Heart left ventricle (tissue), 16 donors: Measurements from ENCODE around the gene DAAM1. TPM values are rescaled to one million over a fixed set of nuclear protein-coding genes. Genes with fewer than 3 reads are reported as not detected.
A peak's percentile ranks its signal among the peaks of the same experiment; 100 is the strongest.

Source experiments
- ATAC-seq, 4 donors: fragments of 200-7000 bp; cut with Tn5 transposase; one replicate each; pipeline ENCODE4 v1.9.1; 2020 to 2022; ENCODE audit warnings: moderate library complexity in 4 of 4, mild to moderate bottlenecking in 3 of 4, moderate number of reproducible peaks in 1 of 4
- DNase-seq, 5 donors: peaks; one replicate each; pipeline ENCODE4 v3.0.0-alpha.2; 2020
- H3K27ac ChIP-seq, 12 donors: fragments of 200-600 bp; sonication (generic) in 4 of 12; one replicate each; pipeline versions ENCODE4 v1.5.0 to v1.8.0; 2016 to 2022; ENCODE audit warnings: mild to moderate bottlenecking in 2 of 12
- H3K27me3 ChIP-seq, 9 donors: fragments of 200-600 bp; sonication (generic) in 2 of 9; one replicate each; pipeline versions ENCODE4 v1.5.1 to v1.8.0; 2016 to 2022; ENCODE audit warnings: mild to moderate bottlenecking in 3 of 9
- H3K36me3 ChIP-seq, 9 donors: fragments of 200-600 bp; sonication (generic) in 2 of 9; one replicate each; pipeline versions ENCODE4 v1.5.0 to v1.8.0; 2018 to 2022; ENCODE audit warnings: mild to moderate bottlenecking in 2 of 9
- H3K4me1 ChIP-seq, 12 donors: fragments of 200-600 bp; sonication (generic) in 4 of 12; one replicate each; pipeline versions ENCODE4 v1.5.0 to v1.8.0; 2016 to 2022; ENCODE audit warnings: mild to moderate bottlenecking in 3 of 12
- H3K4me3 ChIP-seq, 12 donors: fragments of 200-600 bp; sonication (generic) in 4 of 12; one replicate each; pipeline versions ENCODE4 v1.5.0 to v1.8.0; 2017 to 2022; ENCODE audit warnings: mild to moderate bottlenecking in 9 of 12, moderate library complexity in 4 of 12
- H3K9me3 ChIP-seq, 12 donors: fragments of 200-600 bp; sonication (generic) in 4 of 12; one replicate each; pipeline versions ENCODE4 v1.5.0 to v1.8.0; 2016 to 2022; ENCODE audit warnings: mild to moderate bottlenecking in 1 of 12
- POLR2A ChIP-seq, 2 donors: fragments of 450-650 bp; IDR thresholded peaks; one replicate each; pipeline ENCODE4 v1.6.1; 2017; ENCODE audit warnings: antibody characterized with exemption in 2 of 2, mild to moderate bottlenecking in 2 of 2, moderate library complexity in 2 of 2
- WGBS, 4 donors: extraction: QIAGEN DNeasy Blood & Tissue Kit in 2 of 4; methylation state at CpG; one replicate each; pipeline versions ENCODE4 v1.1.5 to v1.1.7; 2013 to 2018; 5-methylcytosine and 5-hydroxymethylcytosine counted together
- intact Hi-C, 10 donors: fragments of 100-400 bp; cut with DNase I; formaldehyde crosslinking; loops; one replicate each; pipeline versions ENCODE4 v1.11.1 to v1.14.2; 2022
- polyA plus RNA-seq, 2 donors: library from polyadenylated mRNA; stranded (reverse); fragments of 200-250 nt; gene quantifications; one replicate each; pipeline ENCODE4 v1.2.3, GENCODE V29; 2013
- total RNA-seq, 9 donors: library from RNA; depleted of rRNA in 2 of 9; stranded (reverse); fragments of >200 nt in 2 of 9; fragmentation: NEBNext Ultra II Directional in 3 of 9; extraction: Animal tissue kit (Norgen Biotek cat#: 25700) in 3 of 9; gene quantifications; one replicate each; pipeline versions ENCODE4 v1.1.0 to v1.2.4, GENCODE V29; 2016 to 2023
- TF ChIP-seq, protein P1 (sequence below), 12 donors: fragments of 200-600 bp; sonication (generic) in 4 of 12; IDR thresholded peaks; one replicate each; pipeline versions ENCODE4 v1.5.0 to v1.8.0; 2018 to 2022; ENCODE audit warnings: antibody characterized with exemption in 12 of 12, mild to moderate bottlenecking in 5 of 12
- donor health status: ischemic (EF 13 %, LVEDD 7.1; RV severe dilation, severe dysfunction).
- donor health status: healthy with polysubstance abuse.
- donor health status: DM: no; HTN: yes; CAD: no.
- donor health status: DM: no; HTN: no; CAD: no.
- donor health status: ischemic (EF 25% LVEDD 6.9; RV normal size, moderate dysfunction).
- donor health status: ischemic (EF 25% LVEDD 5.7; RV mildly dilated, moderate dysfunction).
- donor health status: healthy.
- donor health status: DM: yes; HTN: yes; CAD: no.
- donor health status: ischemic (EF 35%, LVEDD 5.7; RV mildly dilated, moderate dysfunction).
- donor health status: nonischemic (EF 11% LVEDD 7.7; RV severe dilation, severe dysfunction).
- donor health status: DM: yes; HTN: yes; CAD: no.
- donor health status: PGD.
- donor health status: ischemic (EF 29% LVEDD 5.4; RV normal size, mild dysfunction).
- donor health status: nonischemic (EF 23%, LVEDD 6.1; RV moderate dilation, normal function).

DAAM1 gene
- total and polyA plus RNA-seq, 11 donors, result 18.2 to 92.6 (median 67.2) TPM

DNA sequence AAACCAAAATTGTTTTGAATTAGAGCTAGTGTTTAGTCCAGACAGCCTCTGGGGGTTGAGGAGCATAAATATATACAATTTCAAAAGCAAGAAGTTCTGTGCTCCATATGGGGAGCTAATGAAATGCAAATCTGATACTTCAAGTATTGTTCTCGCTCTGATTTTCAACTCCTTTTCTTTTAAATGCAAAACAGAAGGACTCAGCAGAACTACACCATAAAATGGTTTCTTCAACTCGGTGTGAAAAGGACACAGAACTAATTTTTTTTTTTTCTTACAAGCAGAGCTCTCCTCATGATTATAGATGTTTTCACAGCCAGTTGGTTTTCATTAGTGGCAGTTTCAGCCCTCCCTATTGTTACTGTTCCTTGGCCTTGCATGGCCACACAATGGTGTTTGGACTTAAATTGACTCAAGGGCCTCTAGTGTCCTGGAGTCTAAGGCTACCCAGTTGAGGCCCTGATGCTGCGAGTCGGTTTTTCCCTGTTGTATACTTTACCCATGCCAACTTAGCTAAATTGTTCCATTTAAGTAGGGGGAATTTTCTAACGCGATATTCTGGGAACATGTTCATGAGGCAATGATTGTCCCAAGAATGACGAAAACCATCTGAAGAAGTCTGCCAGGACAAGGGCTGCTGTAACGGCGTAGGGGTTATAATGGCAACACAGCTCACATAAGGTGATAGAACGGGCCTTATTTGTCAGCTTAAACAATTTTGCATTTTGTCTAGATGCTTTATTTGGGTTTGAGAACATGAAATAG is 156.4 kb downstream of the DAAM1 start:
- DNase-seq, result no peak
- H3K4me1 ChIP-seq, result peaks cover 0 to 83% (median 54%) of the 10 kb centered on the region in 12 donors
- H3K9me3 ChIP-seq, result no peaks in the 10 kb centered on the region
- 81 to 88% (median 85%) methylated on average over 10 of the region's 10 CpGs for WGBS, 4 donors
- H3K27ac ChIP-seq, result peak overlapping the region in 8 of 12 donors; percentile 42 to 87 (median 72)
- H3K36me3 ChIP-seq, result peaks cover 0 to 58% (median 38%) of the 10 kb centered on the region in 9 donors
- no peaks in the 10 kb centered on the region for H3K27me3 ChIP-seq
- H3K4me3 ChIP-seq, result no peak overlapping the region
- TF ChIP-seq, protein P1, sequence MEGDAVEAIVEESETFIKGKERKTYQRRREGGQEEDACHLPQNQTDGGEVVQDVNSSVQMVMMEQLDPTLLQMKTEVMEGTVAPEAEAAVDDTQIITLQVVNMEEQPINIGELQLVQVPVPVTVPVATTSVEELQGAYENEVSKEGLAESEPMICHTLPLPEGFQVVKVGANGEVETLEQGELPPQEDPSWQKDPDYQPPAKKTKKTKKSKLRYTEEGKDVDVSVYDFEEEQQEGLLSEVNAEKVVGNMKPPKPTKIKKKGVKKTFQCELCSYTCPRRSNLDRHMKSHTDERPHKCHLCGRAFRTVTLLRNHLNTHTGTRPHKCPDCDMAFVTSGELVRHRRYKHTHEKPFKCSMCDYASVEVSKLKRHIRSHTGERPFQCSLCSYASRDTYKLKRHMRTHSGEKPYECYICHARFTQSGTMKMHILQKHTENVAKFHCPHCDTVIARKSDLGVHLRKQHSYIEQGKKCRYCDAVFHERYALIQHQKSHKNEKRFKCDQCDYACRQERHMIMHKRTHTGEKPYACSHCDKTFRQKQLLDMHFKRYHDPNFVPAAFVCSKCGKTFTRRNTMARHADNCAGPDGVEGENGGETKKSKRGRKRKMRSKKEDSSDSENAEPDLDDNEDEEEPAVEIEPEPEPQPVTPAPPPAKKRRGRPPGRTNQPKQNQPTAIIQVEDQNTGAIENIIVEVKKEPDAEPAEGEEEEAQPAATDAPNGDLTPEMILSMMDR (IDR thresholded peaks at IDR 0.05), result no peak
- no peak for TF ChIP-seq POLR2A (IDR thresholded peaks at IDR 0.05)
- ATAC-seq, result no peak
- intact Hi-C loops, result no loop called here

DNA sequence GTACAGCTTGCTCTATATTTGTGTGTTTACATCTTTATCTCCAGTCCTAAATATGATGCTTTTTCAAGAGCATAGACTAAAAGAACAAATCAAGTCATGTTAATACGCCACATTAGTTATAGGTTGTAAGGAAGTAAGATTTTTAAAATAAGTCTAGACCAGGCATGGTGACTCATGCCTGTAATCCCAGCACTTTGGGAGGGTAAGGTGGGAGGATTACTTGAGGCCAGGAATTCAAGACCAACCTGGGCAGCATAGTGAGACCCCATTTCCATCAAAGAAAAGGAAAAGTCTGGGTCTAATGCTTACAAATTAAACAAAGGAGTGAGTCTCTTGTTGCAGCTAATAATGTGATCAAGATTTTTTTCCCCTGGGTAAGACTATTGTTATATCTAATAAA is 157.9 kb downstream of the DAAM1 start:
- peaks cover 0 to 81% (median 55%) of the 10 kb centered on the region in 12 donors for H3K4me1 ChIP-seq
- H3K9me3 ChIP-seq, result no peaks in the 10 kb centered on the region
- peaks cover 0 to 58% (median 44%) of the 10 kb centered on the region in 9 donors for H3K36me3 ChIP-seq
- no peak overlapping the region for H3K4me3 ChIP-seq
- H3K27ac ChIP-seq, result peak overlapping the region in 10 of 12 donors; percentile 20 to 87 (median 68)
- DNase-seq, result no peak
- H3K27me3 ChIP-seq, result no peaks in the 10 kb centered on the region
- WGBS, 4 donors, result 89 to 100% (median 99%) methylated on average over 1 of the region's 1 CpG
- no peak for TF ChIP-seq POLR2A (IDR thresholded peaks at IDR 0.05)
- TF ChIP-seq, protein P1 (IDR thresholded peaks at IDR 0.05), result no peak
- intact Hi-C loops, result no loop called here
- no peak for ATAC-seq

DNA sequence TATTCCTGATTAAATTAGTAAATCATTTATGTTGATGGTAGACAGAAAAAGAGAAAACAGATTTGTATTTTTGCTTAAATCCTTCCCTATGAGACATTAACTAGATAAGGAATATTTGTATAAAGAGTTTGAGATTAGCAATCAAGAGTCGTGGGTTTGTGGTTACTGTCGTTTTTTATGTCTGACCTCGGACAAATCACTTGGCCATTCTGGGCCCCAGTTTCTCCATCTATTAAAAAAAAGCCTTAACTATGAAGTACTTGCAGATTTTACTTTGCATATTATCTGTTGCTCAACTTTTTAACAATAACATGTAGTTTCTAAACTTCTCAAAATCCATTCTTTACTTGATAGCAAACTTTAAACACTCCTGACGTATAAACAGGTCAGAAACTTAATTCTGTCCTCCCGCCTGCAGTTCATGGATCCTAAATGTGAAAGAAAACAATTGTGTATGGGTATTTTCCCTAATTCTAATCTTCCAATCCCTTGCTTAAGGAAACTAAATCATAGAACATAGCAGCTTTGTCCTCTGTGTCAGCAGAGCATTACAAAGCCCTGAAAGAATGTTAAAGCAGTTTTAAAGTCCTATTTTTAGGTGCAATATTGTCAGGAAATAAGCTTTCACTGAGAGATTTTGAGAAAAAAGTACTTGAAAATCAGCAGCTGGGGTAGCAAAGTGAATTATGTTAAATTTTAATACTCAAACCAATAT is 158.5 kb downstream of the DAAM1 start:
- ATAC-seq, result no peak
- 33 to 48% (median 38%) methylated on average over 5 of the region's 5 CpGs for whole genome bisulfite sequencing, 4 donors
- H3K36me3 ChIP-seq, result peaks cover 0 to 59% (median 46%) of the 10 kb centered on the region in 9 donors
- H3K4me1 ChIP-seq, result peaks cover 0 to 75% (median 53%) of the 10 kb centered on the region in 12 donors
- no peak overlapping the region for H3K4me3 ChIP-seq
- TF ChIP-seq, protein P1 (IDR thresholded peaks at IDR 0.05), result no peak
- no peak for DNase-seq
- no peaks in the 10 kb centered on the region for H3K27me3 ChIP-seq
- H3K27ac ChIP-seq, result peak overlapping the region; percentile 3 to 87 (median 66)
- H3K9me3 ChIP-seq, result no peaks in the 10 kb centered on the region
- intact Hi-C loops, result no loop called here

DNA sequence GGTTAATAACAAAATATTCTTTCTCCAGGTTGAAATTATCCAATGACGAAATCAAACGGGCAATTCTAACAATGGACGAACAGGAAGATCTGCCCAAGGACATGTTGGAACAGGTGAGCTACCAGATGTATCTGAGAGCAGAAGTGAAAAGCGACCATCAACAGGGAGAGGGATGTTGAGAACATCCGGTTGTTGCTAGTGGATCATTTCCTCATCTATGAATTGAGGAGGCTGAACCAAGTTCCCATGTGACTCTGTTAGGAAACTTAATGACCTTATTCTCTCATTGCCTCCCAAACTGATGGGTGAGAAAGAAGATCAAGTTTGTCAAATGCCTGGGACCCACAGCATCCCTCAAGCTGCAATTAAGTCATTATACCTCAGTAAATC is 159.0 kb downstream of the DAAM1 start:
- no peak for ATAC-seq
- Histone ChIP-seq H3K4me3 (no peak overlapping the region), H3K9me3 (no peaks in the 10 kb centered on the region), H3K36me3 (peaks cover 0 to 64% (median 47%) of the 10 kb centered on the region in 9 donors), H3K4me1 (peaks cover 0 to 69% (median 52%) of the 10 kb centered on the region in 12 donors), H3K27me3 (no peaks in the 10 kb centered on the region), H3K27ac (peak overlapping the region in 11 of 12 donors; percentile 3 to 87 (median 68))
- DNase-seq, result no peak
- intact Hi-C loops, result no loop called here
- WGBS, 4 donors, result 43 to 61% (median 53%) methylated on average over 5 of the region's 5 CpGs
- TF ChIP-seq, protein P1 (IDR thresholded peaks at IDR 0.05), result no peak
- no peak for TF ChIP-seq POLR2A (IDR thresholded peaks at IDR 0.05)
